Airway epithelial cell (primary cell): ENCODE results near the gene YBX2. TPM values are rescaled to one million over a fixed set of nuclear protein-coding genes. Genes with fewer than 3 reads are reported as not detected.

Experiments
- total RNA-seq: library from RNA; depleted of rRNA; stranded (reverse); fragments of >200 nt; gene quantifications from 2 replicates; pipeline ENCODE4 v1.2.3, GENCODE V29; 2015

YBX2 gene
- 0.51 and 0.63 TPM in 2 replicates for total RNA-seq

GRCh38 chr17:7294614-7295153, at the start of gene YBX2:
TSS of gene YBX2 (minus strand) at chr17:7294639. CDS start at chr17:7294500, 139 bp downstream.

GRCh38 chr17:7336240-7337175, 42.1 kb upstream of the YBX2 start, which contains the start of gene ACAP1:
TSS of gene ACAP1 (plus strand) at chr17:7336529. CDS start at chr17:7336735, 206 bp downstream.

GRCh38 chr17:7328840-7329373, 34.5 kb upstream of the YBX2 start, which contains the start of gene NEURL4:
TSS of gene NEURL4 (minus strand) at chr17:7329335. CDS start at chr17:7329312, 23 bp downstream.

DNA sequence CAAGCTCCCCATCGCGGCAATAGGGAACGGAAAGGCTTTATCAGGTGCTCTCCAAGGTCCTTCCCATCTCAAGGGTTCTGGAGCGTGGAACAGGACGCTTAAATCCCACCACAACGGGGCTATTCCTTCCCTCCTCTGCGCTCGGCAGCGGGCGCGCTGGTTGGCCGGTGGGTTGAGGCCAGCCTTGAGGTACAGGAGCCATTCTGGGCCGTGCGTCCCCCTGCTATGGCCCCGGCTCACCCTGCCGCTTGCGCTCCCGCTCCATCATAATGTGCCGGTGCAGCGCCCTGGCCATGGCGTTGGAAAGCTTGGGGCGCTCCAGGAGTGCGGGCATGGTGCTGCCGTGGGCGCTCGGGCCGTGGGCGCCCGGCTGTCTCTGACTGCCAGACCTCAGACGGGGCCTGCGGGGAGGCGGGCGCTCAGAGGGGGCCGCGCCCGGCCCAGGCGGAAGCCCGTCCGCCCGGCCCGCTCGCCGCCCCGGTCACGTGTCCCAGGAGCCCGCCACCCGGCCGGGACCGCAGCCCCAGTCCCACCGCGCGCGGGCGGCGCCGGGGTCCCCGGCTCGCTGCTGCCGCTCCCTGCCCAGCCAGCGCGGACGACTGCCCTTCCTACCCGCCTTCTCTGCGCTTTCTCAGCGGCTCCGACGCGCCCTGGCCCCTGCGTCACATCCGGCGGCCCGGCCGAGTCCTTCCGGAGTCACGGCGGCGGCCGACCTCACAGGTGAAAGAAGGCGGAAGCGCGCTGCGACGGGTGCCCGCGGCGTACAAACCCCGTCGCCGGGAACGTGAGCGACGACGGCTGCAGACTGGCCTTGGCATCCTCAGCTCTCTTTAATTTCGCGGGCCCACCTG, 20.5 kb upstream of the YBX2 start, which contains the start of gene GPS2:
GPS2 (minus strand) TSS at position 642 of the 851 bp plus-strand sequence; CDS start at position 334, 308 bp downstream.

GRCh38 chr17:7306911-7307685, 12.7 kb upstream of the YBX2 start, which contains the start of gene EIF5A:
TSS of gene EIF5A (plus strand) at chr17:7307628. CDS start at chr17:7309636, 2,008 bp downstream.

GRCh38 chr17:7281074-7281952, 13.1 kb downstream of the YBX2 start, which contains the start of gene SLC2A4:
TSS of gene SLC2A4 (plus strand) at chr17:7281718. CDS start at chr17:7281935, 217 bp downstream.

GRCh38 chr17:7262192-7262934, 32.1 kb downstream of the YBX2 start, which contains the start of gene CLDN7:
TSS of gene CLDN7 (minus strand) at chr17:7262478. CDS start at chr17:7262043, 435 bp downstream.

DNA sequence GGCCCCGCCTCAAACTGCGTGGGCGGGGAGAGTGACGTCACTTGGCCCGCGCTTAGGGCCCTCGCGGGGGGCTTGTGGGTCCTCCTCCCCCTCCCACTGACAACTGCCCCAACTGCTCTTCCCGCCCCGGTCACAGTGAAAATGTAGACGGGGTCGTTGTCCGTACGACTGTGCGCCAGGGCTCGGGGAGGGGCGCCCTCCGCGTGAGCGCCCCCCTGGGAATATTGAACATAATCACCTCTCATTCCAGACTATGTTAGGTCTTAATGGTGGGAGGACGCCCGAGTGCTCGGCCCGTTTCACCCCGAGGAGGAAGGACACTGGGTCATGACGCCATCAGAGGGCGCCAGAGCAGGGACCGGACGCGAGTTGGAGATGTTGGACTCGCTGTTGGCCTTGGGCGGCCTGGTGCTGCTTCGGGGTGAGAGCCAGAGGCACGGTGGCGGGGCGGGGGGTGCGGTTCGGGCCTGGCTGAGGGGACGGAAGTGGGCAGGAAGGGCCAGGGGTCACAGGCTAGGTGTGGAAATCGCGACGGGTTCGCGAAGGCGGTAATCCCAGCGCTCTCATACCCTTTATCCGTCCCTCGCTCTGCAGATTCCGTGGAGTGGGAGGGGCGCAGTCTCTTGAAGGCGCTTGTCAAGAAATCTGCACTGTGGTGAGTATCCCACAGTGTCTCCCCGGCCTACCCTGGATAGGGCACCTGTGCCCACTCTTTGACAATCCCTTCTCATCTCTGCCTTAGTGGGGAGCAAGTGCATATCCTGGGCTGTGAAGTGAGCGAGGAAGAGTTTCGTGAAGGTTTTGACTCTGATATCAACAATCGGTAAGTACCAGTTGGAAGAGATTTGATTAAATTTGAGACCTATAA, 42.0 kb downstream of the YBX2 start, which contains the start of gene ELP5:
ELP5 (plus strand) TSS at position 40 of the 868 bp plus-strand sequence; CDS start at position 376, 336 bp downstream.

DNA sequence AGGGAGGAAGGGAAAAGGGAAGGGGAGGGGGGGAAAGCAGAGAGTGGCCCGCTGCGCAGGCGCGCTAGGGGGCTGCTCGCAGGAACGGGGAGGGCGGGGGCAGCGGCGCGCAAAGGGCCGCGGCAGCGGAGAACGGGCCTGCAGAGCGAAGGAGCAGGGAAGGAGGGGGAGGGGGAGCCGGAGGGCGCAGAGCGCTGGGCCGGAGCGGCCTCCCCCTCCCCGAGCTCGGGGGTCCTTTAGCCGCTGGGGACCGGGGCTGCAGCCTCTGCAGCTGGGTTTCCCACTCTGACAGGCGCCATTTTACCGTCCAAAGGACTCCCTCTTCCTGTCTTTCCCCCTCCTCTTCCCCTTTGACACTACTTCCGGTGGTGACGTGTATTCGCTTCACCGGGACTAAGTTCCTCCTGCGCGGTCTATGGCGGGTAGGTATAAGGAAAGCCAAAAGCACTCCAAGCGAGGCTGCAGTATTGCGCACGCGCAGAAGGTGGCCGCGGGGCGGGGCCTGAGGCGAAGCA, 42.7 kb downstream of the YBX2 start, which contains the start of gene CTDNEP1:
CTDNEP1 (minus strand) TSS at position 74 of the 515 bp plus-strand sequence. CDS start 438 bp downstream, outside the sequence.

GRCh38 chr17:7241783-7242716, 52.4 kb downstream of the YBX2 start, which contains the start of gene GABARAP:
TSS of gene GABARAP (minus strand) at chr17:7242449. CDS start at chr17:7242330, 119 bp downstream.

GRCh38 chr17:7239091-7240027, 55.1 kb downstream of the YBX2 start, which contains the start of gene PHF23:
TSS of gene PHF23 (minus strand) at chr17:7239457. CDS start at chr17:7239279, 178 bp downstream.

